Measurements from ENCODE around the gene BORCS5. TPM values are rescaled to one million over a fixed set of nuclear protein-coding genes. Genes with fewer than 3 reads are reported as not detected.

The BORCS5 gene
- polyA plus RNA-seq, 3 donors, result 7.9 to 11.0 (median 10.0) TPM

GRCh38 chr12:12425001-12425400 lies 68.1 kb downstream of the BORCS5 start:
- DNase-seq, result no peak

GRCh38 chr12:12425616-12426015 lies 68.7 kb downstream of the BORCS5 start:
- DNase-seq, result no peak

GRCh38 chr12:12427568-12427967 lies 70.7 kb downstream of the BORCS5 start:
- DNase-seq, result no peak

- no peak for DNase-seq
Observed at GRCh38 chr12:12428047-12428446, 71.2 kb downstream of the BORCS5 start.

GRCh38 chr12:12428961-12429657 lies 72.2 kb downstream of the BORCS5 start:
- DNase-seq, result no peak

- no peak for DNase-seq
Observed at GRCh38 chr12:12432364-12432763, 75.5 kb downstream of the BORCS5 start.

GRCh38 chr12:12433203-12433731 lies 76.4 kb downstream of the BORCS5 start:
- no peak for DNase-seq

GRCh38 chr12:12436831-12437345 lies 80.0 kb downstream of the BORCS5 start:
- DNase-seq, result no peak

- DNase-seq, result no peak
Observed at GRCh38 chr12:12439636-12440035, 82.8 kb downstream of the BORCS5 start.

GRCh38 chr12:12440784-12441428 lies 84.0 kb downstream of the BORCS5 start:
- no peak for DNase-seq

- DNase-seq, result no peak
Observed at GRCh38 chr12:12441429-12441807, 84.5 kb downstream of the BORCS5 start.

GRCh38 chr12:12441843-12442461 lies 85.1 kb downstream of the BORCS5 start:
- DNase-seq, result no peak

- DNase-seq, result no peak
Observed at GRCh38 chr12:12442548-12443071, 85.7 kb downstream of the BORCS5 start.

GRCh38 chr12:12443431-12443878 lies 86.6 kb downstream of the BORCS5 start:
- DNase-seq, result peak; percentile 52

- DNase-seq, result no peak
Observed at GRCh38 chr12:12445165-12445881, 88.4 kb downstream of the BORCS5 start.

- DNase-seq, result no peak
Observed at GRCh38 chr12:12445882-12446181, 89.0 kb downstream of the BORCS5 start.

- DNase-seq, result no peak
Observed at GRCh38 chr12:12446786-12447185, 89.9 kb downstream of the BORCS5 start.

- DNase-seq, result no peak
Observed at GRCh38 chr12:12447236-12447635, 90.4 kb downstream of the BORCS5 start.

GRCh38 chr12:12447837-12448236 lies 91.0 kb downstream of the BORCS5 start:
- DNase-seq, result no peak

GRCh38 chr12:12449533-12450025 lies 92.7 kb downstream of the BORCS5 start:
- no peak for DNase-seq

GRCh38 chr12:12450043-12450471 lies 93.2 kb downstream of the BORCS5 start:
- no peak for DNase-seq

- no peak for DNase-seq
Observed at GRCh38 chr12:12451098-12451497, 94.2 kb downstream of the BORCS5 start.

All from renal pelvis (tissue), 4 donors.